ENCODE results near the gene CDH4. TPM values are rescaled to one million over a fixed set of nuclear protein-coding genes. Genes with fewer than 3 reads are reported as not detected.

The CDH4 gene
- total RNA-seq, 2 donors from 2014 or later, result 0.07 to 0.94 TPM

DNA sequence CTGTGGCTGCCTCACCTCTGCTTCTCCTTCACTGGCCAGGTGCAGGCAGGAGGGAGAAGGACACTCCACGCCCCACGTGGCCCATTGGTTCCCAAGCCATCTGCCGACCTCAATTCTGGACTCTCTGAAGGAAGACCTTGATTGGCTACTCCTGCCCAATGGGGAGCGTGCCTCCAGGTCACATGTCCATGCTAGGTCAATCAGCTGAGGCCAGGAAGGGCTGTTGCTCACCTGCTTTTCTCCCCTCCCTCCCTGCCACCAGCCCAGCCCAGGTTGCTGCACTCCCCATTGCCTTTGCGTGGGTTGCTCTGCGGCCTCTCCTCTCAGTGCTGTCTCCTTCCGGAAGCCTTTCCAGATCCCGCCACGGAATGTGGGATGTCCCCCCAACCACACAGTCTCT, 21.9 kb upstream of the CDH4 start:
- H3K27me3 ChIP-seq, result no peaks in the 10 kb centered on the region
- H3K27ac ChIP-seq, result no peak overlapping the region
- H3K9me3 ChIP-seq, result peaks cover 0 to 16% of the 10 kb centered on the region in 2 donors
- H3K4me1 ChIP-seq, result no peaks in the 10 kb centered on the region
- DNase-seq (ENCODE audit: low spot score), result no peak
- no peaks in the 10 kb centered on the region for H3K36me3 ChIP-seq
- no peak overlapping the region for H3K4me3 ChIP-seq
- TF ChIP-seq, protein P1, sequence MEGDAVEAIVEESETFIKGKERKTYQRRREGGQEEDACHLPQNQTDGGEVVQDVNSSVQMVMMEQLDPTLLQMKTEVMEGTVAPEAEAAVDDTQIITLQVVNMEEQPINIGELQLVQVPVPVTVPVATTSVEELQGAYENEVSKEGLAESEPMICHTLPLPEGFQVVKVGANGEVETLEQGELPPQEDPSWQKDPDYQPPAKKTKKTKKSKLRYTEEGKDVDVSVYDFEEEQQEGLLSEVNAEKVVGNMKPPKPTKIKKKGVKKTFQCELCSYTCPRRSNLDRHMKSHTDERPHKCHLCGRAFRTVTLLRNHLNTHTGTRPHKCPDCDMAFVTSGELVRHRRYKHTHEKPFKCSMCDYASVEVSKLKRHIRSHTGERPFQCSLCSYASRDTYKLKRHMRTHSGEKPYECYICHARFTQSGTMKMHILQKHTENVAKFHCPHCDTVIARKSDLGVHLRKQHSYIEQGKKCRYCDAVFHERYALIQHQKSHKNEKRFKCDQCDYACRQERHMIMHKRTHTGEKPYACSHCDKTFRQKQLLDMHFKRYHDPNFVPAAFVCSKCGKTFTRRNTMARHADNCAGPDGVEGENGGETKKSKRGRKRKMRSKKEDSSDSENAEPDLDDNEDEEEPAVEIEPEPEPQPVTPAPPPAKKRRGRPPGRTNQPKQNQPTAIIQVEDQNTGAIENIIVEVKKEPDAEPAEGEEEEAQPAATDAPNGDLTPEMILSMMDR (IDR thresholded peaks at IDR 0.05), result no peak

DNA sequence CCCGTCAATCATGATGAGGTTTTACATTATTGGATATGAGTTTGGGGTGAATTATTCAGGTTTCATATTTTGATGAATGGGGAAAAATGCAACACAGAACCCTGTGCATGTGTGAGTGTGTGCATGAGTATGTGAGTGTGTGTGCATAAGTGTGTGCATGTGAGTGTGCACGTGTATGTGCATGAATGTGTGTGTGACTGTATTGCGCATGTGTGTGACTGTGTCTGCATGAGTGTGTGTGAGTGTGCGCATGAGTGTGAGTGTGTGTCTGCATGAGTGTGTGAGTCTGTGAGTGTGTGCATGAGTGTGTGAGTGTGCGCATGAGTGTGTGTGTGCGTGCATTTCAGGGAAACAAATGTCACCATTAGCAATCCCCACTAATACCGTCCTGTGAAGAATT, 18.5 kb upstream of the CDH4 start:
- Histone ChIP-seq H3K4me1 (no peaks in the 10 kb centered on the region), H3K9me3 (peaks cover 0 to 16% of the 10 kb centered on the region in 2 donors), H3K27me3 (no peaks in the 10 kb centered on the region), H3K27ac (no peak overlapping the region), H3K36me3 (no peaks in the 10 kb centered on the region), H3K4me3 (no peak overlapping the region)
- TF ChIP-seq, protein P1 (IDR thresholded peaks at IDR 0.05), result no peak
- DNase-seq (ENCODE audit: low spot score), result no peak

DNA sequence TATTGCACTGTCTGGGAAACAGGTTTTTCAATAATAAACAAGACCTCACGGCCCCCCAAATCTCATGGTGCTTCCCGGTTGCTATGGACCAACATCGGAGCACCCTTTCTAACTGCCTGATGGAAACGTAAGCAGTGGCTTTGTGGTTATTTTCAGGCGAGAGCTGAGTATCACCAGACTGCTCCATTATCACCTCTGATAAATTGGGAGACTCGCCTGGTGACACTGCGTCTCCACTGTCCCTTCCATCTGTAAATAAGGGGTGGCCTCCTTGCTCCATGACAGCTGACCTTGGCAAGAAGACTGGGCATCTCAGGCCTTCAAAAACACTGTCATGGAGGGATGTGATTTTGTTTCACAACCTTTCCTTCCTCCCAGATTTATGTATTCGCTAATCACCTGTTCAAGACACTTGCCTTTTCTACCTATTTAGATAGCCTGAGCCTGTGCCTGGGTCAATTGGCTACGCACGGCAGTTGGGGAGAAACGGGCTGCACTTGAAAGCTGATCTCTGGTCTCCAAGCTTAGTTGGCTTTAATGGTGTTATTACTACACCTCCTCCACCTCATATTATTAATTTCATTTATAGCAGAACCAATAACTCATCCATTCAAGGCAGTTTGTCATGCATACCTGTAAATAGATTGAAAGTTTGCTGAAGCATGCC, 17.7 kb upstream of the CDH4 start:
- no peaks in the 10 kb centered on the region for H3K27me3 ChIP-seq
- DNase-seq (ENCODE audit: low spot score), result no peak
- peaks cover 0 to 16% of the 10 kb centered on the region in 2 donors for H3K9me3 ChIP-seq
- no peaks in the 10 kb centered on the region for H3K36me3 ChIP-seq
- no peak overlapping the region for H3K4me3 ChIP-seq
- H3K27ac ChIP-seq, result no peak overlapping the region
- H3K4me1 ChIP-seq, result no peaks in the 10 kb centered on the region
- TF ChIP-seq, protein P1 (IDR thresholded peaks at IDR 0.05), result no peak

DNA sequence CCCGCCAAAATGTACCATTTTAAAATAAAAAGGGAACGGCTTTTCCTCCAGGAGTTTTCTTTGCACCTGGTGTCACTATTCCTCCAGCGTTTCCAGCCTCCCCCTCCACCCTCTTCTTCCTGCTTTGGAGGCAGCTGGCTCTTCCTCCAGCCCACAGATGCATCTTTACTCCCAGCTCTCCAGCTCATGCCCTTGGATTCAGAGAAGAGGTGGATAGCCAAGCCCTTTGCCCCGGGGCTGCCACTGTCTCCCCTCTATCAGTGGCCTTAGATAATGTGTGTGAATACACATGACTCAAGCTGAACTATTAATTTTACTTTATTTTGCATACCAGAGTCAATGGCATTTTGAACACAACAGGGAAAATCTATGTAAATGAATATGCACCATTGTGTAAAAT, 15.3 kb upstream of the CDH4 start:
- H3K4me3 ChIP-seq, result no peak overlapping the region
- no peak for DNase-seq (ENCODE audit: low spot score)
- no peak overlapping the region for H3K27ac ChIP-seq
- TF ChIP-seq, protein P1 (IDR thresholded peaks at IDR 0.05), result no peak
- no peaks in the 10 kb centered on the region for H3K4me1 ChIP-seq
- peaks cover 0 to 15% of the 10 kb centered on the region in 2 donors for H3K9me3 ChIP-seq
- H3K27me3 ChIP-seq, result no peaks in the 10 kb centered on the region
- H3K36me3 ChIP-seq, result no peaks in the 10 kb centered on the region

DNA sequence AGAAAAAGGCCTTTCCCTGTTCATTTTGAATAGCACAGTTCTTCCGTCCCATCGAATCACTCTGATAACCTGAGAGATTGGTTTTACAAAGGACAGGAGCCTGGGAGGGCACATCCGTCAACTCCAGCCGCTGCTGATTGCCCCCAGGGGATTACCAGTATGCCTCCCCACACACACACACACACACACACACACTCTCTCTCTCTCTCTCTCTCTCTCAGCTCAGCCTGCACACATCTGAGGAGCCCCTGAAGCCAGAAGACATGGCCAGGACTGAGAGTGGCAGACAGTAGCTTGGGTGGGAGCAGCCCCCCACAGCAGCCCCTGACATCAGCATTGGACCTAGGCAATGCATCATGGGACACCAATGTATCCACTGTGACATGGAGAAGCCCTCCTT, 13.2 kb upstream of the CDH4 start:
- TF ChIP-seq, protein P1 (IDR thresholded peaks at IDR 0.05), result no peak
- Histone ChIP-seq H3K4me1 (no peaks in the 10 kb centered on the region), H3K27ac (no peak overlapping the region), H3K27me3 (no peaks in the 10 kb centered on the region), H3K9me3 (peaks cover 0 to 11% of the 10 kb centered on the region in 2 donors), H3K36me3 (no peaks in the 10 kb centered on the region), H3K4me3 (no peak overlapping the region)
- no peak for DNase-seq (ENCODE audit: low spot score)

DNA sequence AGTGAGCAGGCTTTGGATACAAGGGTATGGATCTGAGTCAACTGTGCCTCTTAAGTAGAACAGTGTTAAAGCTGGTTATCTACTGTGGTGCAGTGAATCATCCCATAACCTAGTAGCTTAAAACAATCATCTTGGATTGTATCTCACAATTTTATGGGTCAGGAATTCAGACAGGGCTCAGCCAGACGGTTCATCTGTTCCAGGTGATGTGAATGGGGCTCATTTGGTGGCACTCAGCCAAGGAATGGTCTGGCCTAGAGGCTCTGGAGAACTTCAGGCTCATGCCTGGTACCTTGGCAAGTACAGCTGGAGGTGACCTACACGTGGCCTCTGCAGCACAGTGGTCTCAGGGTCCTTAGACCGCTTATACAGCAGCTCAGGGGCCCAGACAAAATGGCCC, 11.2 kb upstream of the CDH4 start:
- TF ChIP-seq, protein P1 (IDR thresholded peaks at IDR 0.05), result no peak
- Histone ChIP-seq H3K4me1 (no peaks in the 10 kb centered on the region), H3K9me3 (peaks cover 0 to 11% of the 10 kb centered on the region in 2 donors), H3K36me3 (no peaks in the 10 kb centered on the region), H3K27me3 (no peaks in the 10 kb centered on the region), H3K27ac (no peak overlapping the region), H3K4me3 (no peak overlapping the region)
- DNase-seq (ENCODE audit: low spot score), result no peak
